GM23338 (cell line): Measurements from ENCODE around the gene PLCL1.

Experiments
- CTCF ChIP-seq, 2 experiments: fragments of 200-600 bp in 1 of 2; sonication (generic) in 1 of 2; conservative IDR thresholded peaks; 2 replicates each; pipeline versions ENCODE4 v1.5.1 to v1.6.1; 2016 to 2017; ENCODE audit warnings: antibody characterized with exemption in 2 of 2, low read depth in 2 of 2, mild to moderate bottlenecking in 2 of 2, moderate library complexity in 1 of 2
- EZH2 ChIP-seq: fragments of 200-600 bp; sonication (generic); IDR thresholded peaks from one replicate; pipeline ENCODE4 v1.8.0; 2017; ENCODE audit warnings: antibody characterized with exemption, mild to moderate bottlenecking, low read depth; ENCODE audit not compliant: unreplicated experiment
- EZH2phosphoT487 ChIP-seq: fragments of 200-600 bp; sonication (generic); IDR thresholded peaks from one replicate; pipeline ENCODE4 v1.8.1; 2018; ENCODE audit warnings: antibody characterized with exemption; ENCODE audit not compliant: unreplicated experiment
- JUNB ChIP-seq: IDR thresholded peaks from one replicate; pipeline ENCODE4 v1.6.1; 2016; ENCODE audit warnings: antibody characterized with exemption; ENCODE audit not compliant: unreplicated experiment
- POLR2AphosphoS5 ChIP-seq: IDR thresholded peaks from 2 replicates; pipeline ENCODE4 v1.6.1; 2016; ENCODE audit warnings: antibody characterized with exemption, low read depth
- REST ChIP-seq: IDR thresholded peaks from one replicate; pipeline ENCODE4 v1.6.1; 2018; ENCODE audit warnings: antibody characterized with exemption; ENCODE audit not compliant: unreplicated experiment
- STAT1 ChIP-seq: IDR thresholded peaks from one replicate; pipeline ENCODE4 v1.6.1; 2016; ENCODE audit warnings: antibody characterized with exemption; ENCODE audit not compliant: unreplicated experiment

DNA sequence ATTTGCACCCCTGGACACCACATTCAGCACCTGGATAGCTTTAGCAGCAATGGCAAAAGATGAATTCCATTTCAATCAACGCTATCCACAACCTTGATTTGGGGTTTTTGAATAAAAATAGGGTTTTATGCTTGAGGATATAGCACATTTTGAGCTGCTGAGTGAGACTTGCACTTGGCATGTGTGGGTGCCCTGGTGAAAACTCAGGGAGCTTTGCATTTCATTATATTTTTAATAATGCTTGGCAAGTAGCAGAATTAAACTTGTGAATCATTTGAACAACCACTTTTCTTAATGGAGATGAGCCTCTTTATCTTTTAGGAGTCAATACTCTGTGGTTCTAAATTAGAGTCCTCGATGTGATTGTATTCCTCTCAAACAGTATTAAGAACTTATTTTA is 252.4 kb downstream of the PLCL1 start:
- no peak for TF ChIP-seq CTCF (conservative IDR thresholded peaks at IDR 0.05; ENCODE audit: low read depth in 2 of 2)
- TF ChIP-seq POLR2AphosphoS5 = no peak
- no peak for TF ChIP-seq JUNB
- TF ChIP-seq EZH2 = no peak
- no peak for TF ChIP-seq STAT1
- TF ChIP-seq REST = no peak
- TF ChIP-seq EZH2phosphoT487 = no peak
